A204.1 (cell line): ENCODE measurements around the gene MEIS2.

Experiments used
- FAIRE-seq: peaks from 2 replicates; lab custom pipeline; 2012; peaks lifted over from hg19 to GRCh38; lab: Jason Lieb, UNC

Gene MEIS2

DNA sequence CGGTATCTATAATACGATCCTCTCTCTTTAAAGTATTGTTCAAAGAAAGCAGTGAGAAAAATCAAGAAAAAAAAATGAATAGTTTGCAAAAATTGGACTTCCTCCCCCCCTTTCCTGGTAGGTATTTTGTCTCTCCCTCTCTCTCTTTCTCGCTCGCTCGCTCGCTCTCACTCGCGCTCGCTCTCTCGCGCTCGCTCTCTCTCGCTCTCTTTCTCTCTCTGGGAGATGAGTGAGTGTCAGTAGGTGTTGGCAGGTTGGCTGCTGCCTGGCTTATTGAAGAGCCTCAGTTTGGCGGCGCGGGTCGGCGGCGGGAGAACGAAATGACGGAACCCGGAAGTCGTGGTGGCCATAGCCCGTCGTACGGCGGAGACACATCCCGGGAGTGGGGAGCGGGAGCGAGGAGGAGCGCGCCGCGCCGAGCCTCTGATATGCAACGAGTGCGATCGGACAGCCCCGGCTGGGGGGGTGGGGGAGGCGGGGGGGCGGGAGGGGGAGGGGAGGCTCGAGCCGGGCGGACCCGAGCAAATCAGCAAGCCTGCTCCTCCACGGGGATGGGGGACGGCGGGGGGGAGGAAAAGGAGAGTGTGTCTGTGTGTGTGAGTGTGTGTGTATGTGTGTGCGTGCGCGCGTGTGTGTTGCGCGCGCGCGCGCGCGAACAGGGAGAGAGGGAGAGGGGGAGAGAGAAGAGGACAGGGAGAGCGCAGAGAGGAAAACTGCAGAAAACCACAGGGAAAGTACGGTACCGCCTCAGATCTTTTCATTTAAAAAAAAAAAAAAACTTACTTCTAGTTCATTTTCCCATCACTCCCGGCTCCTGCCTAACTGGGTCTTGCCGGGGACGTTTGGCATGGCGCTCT is at the start of gene MEIS2:
Gene MEIS2 (minus strand): TSS at position 441 of the 857 bp plus-strand sequence. CDS start 1,083 bp downstream, outside the sequence.
- no peak for FAIRE-seq

DNA sequence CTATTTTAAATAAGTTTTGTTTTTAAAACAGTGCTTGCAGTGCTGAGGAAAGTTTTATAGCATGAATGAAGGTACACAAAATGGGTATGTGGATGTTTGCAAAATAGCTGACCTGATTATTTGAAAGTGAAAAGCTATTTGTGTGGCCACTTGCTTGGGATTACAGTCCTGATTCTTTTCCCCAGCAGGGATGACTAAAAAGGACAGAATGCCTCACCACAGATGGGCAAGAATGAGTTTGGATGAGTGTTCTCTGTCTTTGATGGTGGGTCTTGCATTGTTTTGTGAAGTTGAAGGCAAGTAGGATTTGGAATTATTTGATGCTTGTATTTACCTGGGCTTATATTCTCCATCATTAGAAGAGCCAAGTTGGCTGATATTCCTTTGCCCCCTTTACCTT is 48.8 kb upstream of the MEIS2 start:
- no peak for FAIRE-seq

- FAIRE-seq: no peak
These were observed 48.4 kb upstream of the MEIS2 start for GRCh38 chr15:37148714-37149113.

GRCh38 chr15:37143351-37143750 is 43.0 kb upstream of the MEIS2 start:
- FAIRE-seq: no peak

DNA sequence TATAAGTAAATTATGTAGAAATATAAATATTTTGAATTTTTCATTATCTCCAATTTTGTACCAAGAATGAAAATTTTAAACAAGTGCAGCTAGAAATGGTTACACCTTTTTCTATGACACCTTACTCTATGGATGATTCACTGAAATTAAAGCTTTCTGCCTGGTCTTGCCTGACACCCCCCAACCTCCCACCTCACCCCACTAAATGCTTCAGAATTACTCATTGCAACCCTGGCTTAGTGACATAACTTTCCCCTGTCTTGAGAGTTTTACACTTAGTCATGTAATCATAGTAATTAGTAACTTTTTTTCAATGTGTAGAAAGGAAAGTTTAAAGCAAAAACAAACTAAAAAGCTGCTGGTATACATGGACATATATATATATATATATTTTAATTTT is 42.0 kb upstream of the MEIS2 start:
- no peak for FAIRE-seq

GRCh38 chr15:37140531-37141058 is 40.2 kb upstream of the MEIS2 start:
- FAIRE-seq: no peak

DNA sequence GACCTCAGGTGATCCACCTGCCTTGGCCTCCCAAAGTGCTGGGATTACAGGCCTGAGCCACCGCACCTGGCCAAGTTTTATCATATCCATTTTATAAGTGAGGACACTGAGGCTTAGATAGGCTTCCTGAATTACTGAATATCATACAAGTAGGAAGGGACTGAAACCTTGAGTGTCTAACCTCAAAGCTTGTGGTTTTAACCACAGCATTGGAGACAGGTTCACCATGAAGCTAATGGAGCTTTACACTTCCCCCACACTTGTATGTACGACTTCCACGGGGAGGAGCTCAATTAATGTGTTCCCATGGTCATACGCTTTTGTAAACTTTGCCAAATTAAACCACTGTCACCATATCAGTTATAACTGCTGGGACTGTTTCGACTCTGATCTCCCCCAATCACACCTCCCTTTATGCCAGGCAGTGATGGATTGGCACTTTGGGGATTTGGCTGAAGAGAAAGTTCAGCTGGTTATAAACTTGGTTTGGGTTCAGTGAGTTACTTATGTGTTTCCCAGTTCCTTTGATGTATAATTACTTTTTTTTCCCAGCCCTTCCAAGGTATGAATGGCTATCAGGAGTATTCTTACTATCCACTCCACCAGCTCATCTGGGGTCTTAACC is 38.4 kb upstream of the MEIS2 start:
- no peak for FAIRE-seq

GRCh38 chr15:37137221-37137620 is 36.9 kb upstream of the MEIS2 start:
- no peak for FAIRE-seq

- FAIRE-seq: no peak
These were observed 36.3 kb upstream of the MEIS2 start for GRCh38 chr15:37136666-37137065.

GRCh38 chr15:37135225-37135624 is 34.9 kb upstream of the MEIS2 start:
- no peak for FAIRE-seq

GRCh38 chr15:37134699-37135131 is 34.4 kb upstream of the MEIS2 start:
- FAIRE-seq: peak; percentile 37

- no peak for FAIRE-seq
These were observed 33.9 kb upstream of the MEIS2 start for GRCh38 chr15:37134244-37134643.

GRCh38 chr15:37133602-37134001 is 33.3 kb upstream of the MEIS2 start:
- FAIRE-seq: peak; percentile 77

- no peak for FAIRE-seq
These were observed 32.6 kb upstream of the MEIS2 start for GRCh38 chr15:37132826-37133417.

- no peak for FAIRE-seq
These were observed 31.3 kb upstream of the MEIS2 start for GRCh38 chr15:37131621-37132020.

- FAIRE-seq: no peak
These were observed 30.0 kb upstream of the MEIS2 start for GRCh38 chr15:37130356-37130755.

GRCh38 chr15:37125143-37125542 is 24.8 kb upstream of the MEIS2 start:
- no peak for FAIRE-seq

DNA sequence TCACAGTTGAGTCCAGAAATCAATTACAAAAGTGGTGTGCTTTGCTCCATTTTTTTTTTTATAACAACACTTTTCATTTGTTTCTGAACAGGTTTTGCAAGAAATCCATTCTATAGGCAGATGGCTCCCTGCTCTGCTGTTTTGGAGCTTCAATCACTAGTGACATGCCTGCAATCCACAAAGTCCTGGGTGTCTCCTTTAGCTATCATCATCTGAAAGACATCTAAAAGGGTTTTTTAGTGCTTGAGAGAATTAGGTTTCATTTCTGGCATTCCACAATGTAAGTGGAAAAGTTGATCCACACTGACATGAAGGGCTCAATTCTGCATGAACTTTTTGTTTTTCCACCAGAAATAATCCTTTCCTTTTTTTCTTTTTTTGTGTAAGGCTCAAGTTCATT is 24.0 kb upstream of the MEIS2 start:
- FAIRE-seq: no peak

DNA sequence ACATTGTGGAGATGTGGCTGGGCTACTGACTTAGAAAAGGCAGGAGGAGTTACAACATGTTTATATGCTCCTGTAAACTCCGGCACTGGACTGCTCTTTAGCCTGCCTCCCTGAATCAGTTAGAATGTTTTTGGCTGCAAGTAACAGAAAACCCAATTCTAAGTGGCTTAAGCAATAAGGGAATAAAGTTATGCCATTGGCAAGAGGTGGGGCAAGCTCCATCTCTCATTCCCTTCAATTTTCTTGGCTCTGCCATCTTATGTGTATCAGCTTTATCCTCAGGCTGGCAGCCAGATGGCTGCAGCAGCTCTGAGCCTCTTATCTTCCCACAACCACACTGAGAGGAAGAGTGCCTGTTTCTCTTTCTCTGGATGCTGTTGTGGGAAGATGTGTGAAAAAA is 22.4 kb upstream of the MEIS2 start:
- no peak for FAIRE-seq

- no peak for FAIRE-seq
These were observed 21.1 kb upstream of the MEIS2 start for GRCh38 chr15:37121492-37121891.

DNA sequence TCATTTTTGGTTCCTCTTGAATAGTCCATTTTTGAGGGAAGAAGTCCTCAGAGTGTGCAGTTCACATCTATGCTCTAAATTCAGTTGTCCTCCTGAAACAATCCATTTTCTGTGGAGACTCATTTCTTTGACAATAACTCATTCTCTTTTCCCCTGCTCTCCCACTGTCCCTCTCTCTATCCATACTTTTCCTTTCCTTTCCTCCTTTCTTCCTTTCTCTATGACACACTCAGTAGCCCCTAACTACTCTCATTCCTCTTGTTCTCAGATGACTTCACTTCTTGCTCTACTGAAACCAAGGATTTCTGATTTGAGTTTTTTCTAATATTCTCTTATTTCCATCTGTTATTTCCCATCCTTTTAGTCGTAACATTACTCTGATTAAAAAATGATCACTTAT is 16.7 kb upstream of the MEIS2 start:
- peak; percentile 34 for FAIRE-seq

DNA sequence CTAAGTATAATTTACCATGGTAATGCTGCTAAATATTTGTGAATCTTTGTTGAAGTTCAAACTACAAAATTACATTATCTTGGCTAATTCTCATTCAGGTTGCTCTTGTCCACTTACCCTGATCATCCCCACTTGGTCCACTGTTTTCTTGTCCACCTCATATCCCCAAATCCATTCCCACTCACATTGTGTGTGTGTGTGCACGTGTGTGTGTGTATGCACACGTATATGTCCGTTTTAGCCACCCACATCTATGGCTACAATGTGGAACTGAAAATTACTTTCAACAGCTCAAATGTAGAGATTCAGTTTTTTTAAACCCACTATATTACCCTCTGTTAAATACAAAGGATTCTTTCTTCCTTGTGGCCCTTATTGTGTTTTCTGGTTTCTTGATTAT is 15.2 kb upstream of the MEIS2 start:
- FAIRE-seq: no peak
